Right lobe of liver (tissue), 4 donors: ENCODE data around the gene UNKL.

Experiments
- POLR2A ChIP-seq: fragments of 450-650 bp; IDR thresholded peaks from one replicate; pipeline ENCODE4 v1.6.1; 2017; ENCODE audit warnings: antibody characterized with exemption, mild to moderate bottlenecking
- TF ChIP-seq, protein P1 (sequence below), 4 donors: fragments of 200-600 bp in 3 of 4; fragments of 450-650 bp in 1 of 4; IDR thresholded peaks; one replicate each; pipeline versions ENCODE4 v1.5.1 to v1.8.0; 2016 to 2022; ENCODE audit warnings: antibody characterized with exemption in 4 of 4, mild to moderate bottlenecking in 2 of 4
- donor health status: DM: no; HTN: no; CAD: no.
- donor health status: DM: no; HTN: no; CAD: no.
- donor health status: DM: no; HTN: yes; CAD: no.

DNA sequence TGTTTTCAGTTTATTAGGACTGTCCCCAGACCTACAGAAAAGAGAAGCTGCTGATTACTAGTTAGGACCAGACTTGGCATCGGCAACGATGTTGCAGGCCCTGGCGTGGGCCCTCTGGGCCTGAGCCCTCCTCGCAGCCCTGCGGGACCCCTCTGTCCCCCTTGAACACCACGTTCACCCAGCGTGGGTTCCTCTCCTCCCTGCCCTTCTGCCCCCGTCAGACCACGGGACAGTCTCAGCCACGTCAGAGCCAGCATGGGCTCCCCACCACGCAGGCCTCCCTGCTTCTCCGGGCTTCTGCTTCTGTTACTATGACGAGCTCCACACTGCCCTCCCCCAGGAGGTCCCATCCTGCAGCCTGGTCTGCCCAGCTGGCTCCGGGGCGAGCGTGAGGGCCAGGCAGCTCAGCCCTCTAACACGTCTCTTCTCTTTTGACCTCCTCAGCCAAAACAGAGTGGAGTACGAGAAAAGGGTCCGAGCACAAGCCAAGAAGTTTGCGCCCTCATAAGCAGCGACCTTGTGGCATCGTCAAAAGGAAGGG is 90.1 kb downstream of the UNKL start:
- no peak for TF ChIP-seq POLR2A
- TF ChIP-seq, protein P1, sequence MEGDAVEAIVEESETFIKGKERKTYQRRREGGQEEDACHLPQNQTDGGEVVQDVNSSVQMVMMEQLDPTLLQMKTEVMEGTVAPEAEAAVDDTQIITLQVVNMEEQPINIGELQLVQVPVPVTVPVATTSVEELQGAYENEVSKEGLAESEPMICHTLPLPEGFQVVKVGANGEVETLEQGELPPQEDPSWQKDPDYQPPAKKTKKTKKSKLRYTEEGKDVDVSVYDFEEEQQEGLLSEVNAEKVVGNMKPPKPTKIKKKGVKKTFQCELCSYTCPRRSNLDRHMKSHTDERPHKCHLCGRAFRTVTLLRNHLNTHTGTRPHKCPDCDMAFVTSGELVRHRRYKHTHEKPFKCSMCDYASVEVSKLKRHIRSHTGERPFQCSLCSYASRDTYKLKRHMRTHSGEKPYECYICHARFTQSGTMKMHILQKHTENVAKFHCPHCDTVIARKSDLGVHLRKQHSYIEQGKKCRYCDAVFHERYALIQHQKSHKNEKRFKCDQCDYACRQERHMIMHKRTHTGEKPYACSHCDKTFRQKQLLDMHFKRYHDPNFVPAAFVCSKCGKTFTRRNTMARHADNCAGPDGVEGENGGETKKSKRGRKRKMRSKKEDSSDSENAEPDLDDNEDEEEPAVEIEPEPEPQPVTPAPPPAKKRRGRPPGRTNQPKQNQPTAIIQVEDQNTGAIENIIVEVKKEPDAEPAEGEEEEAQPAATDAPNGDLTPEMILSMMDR (IDR thresholded peaks at IDR 0.05) = no peak
